ENCODE results near the gene SGK2.

- TF ChIP-seq CTCF (conservative IDR thresholded peaks at IDR 0.05; ENCODE audit: low read length) (no peak), EZH2phosphoT487 (IDR thresholded peaks at IDR 0.05; ENCODE audit: borderline replicate concordance, low read depth, low read length) (no peak)
Observed at GRCh38 chr20:43605715-43606114, 46.9 kb downstream of the SGK2 start.
